Activated T-cell treated with anti-CD3 and anti-CD28 coated beads for 4 hours (primary cell): Measurements from ENCODE around the gene EHD3.

Experiments used
- DNase-seq: peaks from one replicate; pipeline ENCODE4 v3.0.0-alpha.2; 2020

Gene EHD3

DNA sequence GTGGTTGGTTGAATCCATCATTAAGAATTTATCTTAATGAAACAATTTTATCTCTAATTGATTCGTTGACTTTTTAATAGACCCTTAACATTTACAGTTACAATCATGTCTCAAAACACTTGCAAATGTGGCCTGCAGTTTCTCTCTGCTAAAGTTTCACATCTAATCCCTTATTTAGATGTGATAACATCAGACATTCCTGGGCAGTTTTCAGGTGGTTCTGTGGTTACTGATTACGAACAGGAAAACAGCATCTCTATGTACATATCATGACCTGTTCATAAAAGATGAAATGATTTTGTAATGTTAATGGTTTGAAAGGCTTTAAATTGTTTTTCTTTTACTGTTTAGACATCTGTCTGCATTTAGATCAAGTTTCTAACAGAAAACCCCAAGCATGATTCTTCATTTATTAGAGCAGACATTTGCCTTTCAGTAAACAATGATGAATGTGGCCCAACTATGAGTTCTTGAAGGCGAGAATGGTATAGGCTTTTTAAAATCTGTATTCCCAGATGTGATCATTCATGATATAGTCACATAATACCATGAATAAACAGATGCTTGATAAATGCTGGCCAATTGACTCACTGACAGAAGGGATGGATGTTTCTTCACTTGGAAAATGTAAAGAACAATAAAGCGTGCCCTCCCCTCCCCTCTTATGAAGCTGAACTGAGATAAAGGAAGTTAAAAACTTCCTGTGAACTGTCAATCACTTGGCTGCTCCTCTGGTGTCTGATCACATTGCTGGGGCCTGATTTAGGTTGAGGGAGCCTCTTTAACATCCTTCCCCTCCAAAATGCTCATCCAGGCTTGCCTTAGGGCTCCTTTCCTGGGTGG is 20.1 kb upstream of the EHD3 start:
- DNase-seq: no peak

DNA sequence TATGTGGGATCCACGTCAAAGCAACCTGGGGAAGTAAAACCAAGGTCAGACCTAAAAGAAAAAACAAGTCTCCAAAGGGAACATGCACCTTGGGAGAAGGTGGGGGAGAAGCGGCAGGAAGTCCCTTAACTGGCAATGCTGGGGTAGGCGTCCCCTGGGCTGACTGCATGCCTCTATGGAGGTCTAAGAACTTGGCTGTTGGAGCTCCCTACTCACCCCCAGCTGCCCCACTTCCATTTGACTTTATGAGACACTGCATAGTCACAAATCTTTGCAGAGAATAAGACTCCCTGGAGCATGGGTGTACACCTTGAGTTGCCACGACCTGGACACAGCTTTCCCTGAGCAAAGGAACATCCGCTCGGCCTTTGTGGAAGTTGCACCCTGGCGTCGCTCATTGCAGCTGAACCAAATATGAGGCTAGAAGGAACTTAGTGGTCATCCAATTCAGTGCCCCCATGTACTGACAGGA is 19.5 kb upstream of the EHD3 start:
- DNase-seq: no peak

DNA sequence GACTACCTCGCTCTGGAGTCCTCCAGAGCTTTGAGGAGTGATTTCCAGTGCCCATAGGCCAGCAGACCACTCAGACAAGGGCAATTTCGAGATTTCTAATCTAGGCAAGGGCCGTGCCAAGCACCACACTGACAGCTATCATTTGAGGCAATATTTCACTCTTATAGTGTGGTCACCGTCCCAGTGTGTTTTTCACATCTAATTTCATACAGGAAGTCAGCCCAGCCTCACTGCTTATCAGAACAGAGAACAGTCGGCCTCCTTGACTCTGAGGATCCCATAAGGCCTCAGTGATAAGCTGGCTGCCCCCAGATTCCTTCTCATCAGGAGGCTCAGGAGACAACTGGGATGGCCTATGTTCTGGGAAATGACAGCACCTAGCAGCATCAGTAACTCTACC is 17.2 kb upstream of the EHD3 start:
- DNase-seq: no peak

DNA sequence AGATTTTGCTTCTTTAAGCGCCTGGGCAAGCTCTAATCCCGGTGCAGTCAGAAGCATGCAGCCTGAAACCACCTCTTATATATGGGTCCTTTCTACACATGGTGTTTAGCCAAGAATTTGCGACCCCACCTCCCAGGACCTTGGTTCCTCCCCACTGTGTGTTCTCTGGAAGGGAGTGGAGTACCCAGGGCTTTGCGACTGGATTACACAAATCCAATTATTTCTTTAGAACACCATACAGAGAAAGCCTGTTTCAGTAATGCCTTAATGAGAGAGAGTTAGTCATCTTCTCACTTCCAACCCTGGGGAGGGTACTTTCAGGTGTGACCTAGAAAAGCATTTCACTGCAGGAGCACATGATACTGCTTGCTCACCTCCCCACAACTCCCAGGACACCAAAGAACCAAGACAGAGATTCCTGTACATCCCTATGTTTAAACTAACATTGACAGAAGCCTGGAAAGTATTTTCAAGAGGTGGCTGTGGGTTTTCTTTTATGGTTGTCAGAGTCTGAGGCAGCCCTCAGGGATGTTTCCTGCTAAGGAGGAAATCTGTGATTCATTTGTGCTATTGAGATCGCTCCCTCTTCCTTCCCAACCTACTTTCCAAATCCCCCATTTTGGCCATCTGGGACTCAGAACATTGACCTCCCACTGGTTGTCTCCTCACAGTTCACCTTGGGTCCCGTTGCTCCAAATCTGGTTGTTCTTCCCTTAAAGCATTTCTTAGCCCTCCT is 16.3 kb upstream of the EHD3 start, which contains the start of gene CAPN14:
Gene CAPN14, minus strand, starts transcription at position 51 of the 736 bp plus-strand sequence. CDS start 12,068 bp downstream, outside the sequence.
- DNase-seq: no peak

DNA sequence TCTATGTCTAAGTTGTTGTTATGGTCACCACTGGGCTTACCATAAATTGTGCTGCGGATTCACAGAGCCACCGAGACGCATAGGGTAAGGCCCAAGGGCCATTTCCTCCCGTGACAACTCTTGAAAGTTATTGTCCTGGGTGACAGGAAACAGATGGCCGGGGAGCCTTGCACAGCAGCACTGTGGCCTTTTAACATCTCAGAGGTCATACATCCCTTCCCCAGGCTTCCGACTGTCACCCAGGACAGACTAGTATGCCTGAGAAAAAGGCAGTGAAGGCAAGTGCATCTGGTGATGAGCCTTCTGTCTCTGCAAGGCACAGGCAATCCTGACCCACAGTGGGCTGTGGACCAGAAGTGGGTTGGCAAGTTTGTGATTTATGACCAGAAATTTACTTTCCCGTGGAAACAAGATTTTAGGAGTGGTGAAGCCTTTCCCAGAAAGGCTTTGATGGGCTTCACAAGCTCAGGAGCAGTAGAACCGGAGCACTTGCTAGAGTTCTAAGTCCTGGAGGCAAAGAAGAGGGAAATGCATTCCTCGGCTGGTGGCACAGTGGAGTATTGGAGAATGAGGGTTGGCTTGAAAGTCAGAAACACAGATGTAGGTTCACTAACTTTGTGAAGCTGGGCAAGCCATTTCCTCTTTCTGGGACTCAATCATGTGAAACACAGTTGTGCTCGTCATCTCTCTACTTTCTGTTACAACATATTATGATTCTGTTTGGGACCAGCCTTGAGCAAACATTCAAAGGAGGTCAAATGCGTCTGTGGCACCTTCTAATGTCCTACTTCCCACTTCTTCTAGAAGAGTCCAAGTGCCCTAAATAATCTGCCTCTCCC is 14.6 kb upstream of the EHD3 start:
- no peak for DNase-seq

DNA sequence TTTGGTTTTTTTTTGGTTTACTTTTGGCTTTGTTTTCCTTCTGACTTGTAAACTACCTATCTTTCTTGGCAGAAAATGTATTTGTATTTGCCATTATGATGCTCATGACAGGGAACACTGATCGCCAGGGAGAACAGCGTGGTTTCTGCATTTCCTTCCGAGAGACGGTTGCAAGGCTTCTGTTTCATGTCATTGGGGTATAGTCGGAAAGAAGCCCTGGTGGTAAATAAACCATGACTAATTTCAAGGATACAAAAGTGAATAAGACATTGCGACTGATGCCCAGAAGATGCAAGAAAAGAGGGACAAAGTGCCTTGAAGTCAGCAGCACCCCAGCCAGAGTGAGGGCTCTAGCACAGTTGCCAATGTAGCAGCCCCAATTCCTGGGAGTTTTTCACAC is 12.4 kb upstream of the EHD3 start:
- DNase-seq: no peak

DNA sequence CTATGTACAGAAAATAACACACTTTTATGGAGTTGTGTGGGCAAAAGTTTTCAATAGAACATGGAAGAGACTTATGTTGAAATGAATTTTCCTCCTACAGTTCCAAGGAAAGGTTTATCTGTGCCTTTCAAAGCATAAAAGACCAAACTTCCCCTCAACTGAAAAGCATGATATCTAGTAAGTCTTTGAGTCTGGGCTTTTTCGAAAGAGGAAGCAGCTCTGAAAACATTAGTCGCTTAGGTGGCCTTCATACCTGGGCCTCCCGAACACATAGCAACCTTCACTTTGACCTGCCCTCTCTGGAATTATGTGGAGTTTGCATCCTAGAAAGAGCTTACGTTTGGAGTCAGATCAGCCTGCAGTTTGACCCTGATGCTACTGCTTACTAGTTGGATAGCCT is 11.9 kb upstream of the EHD3 start:
- no peak for DNase-seq

DNA sequence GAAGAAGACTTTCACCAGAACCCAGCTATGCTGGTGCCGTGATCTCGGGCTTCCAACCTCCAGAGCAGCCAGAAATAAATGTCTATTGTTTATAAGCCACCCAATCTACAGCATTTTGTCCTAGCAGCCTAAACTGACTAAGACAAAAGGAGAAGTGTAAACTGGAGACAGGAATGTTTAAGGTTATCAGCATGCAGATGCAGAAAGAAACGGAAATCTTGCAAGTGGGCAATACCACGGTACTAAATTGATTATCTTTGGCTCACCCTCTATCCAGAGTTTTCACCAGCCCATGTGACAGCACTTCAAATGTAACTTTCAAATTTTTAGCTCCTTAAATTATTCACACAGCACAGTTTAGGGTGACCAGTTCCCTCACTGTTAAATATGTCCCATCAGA is 10.9 kb upstream of the EHD3 start:
- DNase-seq: no peak

DNA sequence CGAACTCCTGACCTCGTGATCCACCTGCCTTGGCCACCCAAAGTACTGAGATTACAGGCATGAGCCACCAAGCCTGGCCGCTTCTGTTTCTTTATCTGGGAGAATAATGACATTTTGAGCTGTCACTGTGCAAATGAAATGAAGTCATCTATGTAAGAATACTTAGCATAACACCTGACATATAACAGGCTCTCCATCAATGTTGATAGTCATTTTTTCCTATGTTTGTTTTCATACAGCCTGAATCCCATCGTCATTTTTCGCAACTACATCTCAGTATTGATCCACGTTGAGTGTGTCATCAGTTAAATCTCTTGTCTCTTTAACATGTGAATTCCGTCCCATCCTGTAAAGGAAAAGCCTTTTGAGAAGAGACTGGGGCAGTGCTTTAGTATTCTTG is 10.2 kb upstream of the EHD3 start:
- DNase-seq: no peak

DNA sequence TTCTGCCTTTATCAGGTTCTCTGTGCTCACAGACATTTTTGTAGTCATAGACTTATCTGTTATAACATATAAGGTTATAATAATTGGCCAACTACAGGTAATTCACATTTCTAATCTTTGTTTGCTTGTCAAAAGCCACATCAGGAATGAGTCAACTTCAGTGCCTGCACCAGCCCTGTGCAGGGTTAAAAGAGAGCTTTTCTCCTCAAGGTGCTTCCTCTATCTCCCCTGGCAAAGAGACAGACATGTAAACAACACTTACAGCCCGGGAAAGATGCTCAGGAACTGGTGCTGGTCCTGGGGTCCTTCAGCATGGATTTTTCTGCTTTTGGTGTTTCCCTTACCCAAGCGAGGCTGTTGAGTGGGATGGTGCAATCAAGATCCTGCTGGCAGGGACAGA is 7.7 kb upstream of the EHD3 start:
- DNase-seq: no peak

DNA sequence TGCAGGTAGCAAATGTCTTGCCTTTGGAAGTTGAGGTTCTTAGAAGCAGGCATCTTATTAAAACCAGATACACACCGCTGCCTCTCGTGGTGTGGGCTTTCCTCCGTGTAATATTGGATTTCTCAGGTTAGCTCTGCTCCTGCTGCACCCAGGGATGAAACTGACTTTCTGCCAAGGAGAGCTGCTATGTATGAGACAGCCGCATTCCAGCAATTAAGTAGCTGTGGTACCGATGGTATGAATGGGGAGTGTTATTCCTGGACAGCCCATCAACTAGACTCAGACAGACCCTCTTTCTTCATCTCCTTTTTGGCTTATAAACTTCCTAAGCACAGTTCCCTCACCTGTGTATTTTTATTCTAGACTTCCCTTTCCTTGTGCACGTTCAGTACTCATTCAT is 6.8 kb upstream of the EHD3 start:
- no peak for DNase-seq

DNA sequence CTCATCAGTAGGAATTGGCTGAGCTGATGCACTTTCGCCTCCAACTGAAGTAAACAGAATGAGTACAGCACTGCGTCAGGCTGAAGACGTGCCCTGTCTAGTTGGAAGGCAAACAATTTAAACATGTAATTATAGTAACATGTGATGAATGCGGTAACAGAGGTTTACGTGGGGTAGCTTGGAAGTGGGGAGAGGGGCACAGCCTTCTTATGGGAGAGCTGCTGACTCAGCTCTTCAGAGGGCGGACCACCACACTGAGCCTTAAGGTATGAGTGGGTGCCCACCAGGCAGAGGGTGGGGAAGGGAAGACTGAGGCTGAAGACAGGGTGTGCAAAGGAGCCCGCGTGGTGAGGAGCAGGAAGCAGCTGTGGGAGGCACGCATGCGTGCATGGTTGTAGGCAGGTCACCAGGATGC is 6.2 kb upstream of the EHD3 start:
- DNase-seq: no peak

DNA sequence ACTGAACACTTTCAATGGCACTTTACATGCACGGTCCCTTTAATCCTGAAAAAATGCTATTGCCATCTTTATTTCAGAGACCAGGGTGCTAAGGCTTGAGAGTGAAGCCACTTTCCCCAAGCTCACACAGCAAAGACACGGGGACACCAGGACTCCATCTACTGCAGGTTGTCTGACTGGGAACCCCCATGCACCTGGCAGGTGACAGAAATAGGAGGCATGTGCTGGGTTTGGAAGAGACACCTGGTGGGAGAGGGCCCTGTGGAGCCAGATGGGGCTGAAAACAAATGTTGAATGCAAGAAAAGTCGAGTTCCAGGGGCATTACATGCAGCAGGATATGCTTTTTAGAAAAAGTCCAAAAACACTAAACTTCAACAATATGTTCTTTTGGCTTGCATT is 5.2 kb upstream of the EHD3 start:
- DNase-seq: no peak

DNA sequence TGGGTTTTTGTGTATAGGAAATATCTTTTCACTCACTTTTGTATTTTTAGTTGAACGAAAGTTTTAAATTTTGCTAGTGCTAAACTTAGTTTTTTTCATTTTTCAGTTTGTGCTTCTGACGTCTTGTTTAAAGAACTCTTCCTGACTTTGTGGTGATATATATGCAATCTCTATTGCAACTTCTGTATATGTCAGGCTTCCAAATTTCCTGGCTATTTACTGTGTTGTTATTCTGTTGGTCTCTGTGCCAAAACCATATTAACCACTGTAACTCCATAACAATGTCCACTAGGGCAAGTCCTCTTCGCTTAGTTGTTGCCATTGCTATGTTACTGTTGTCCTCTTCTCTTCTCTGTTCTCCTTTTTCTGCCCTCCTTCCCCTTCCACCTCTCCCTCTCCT is 3.2 kb upstream of the EHD3 start:
- no peak for DNase-seq

DNA sequence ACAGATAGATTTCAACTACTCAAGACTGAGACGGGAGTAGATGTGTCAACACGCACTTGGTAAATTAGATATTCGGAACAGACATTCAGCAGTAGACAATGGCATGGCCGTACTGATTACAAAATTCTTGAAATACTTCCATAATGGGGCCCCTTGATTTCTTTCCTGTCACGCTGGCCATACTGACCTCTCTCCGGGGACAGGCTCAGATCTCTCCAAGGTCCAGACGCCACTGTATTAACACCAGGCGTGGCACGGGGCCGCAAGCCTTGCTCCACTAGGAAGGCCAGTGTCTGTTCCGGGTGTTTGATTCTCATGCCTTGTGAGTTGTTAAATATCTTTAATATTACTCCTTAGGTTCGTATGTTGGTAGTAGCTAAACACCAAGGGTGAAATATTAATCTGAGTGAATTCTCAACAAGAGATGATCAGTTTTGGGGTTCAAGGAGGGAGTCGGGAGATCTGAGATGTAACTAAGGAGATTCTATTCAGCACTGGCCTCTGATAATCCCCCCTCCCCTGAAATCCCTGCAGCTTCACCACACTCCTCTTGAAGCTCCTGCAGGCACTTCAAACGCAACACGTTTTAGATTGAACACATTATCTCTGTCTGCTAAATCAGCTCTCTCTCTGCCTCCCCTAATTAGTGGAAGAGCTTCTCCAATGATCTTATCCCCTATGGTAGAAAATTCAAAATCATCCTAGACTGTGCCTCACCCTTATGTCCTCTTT is 2.2 kb upstream of the EHD3 start:
- DNase-seq: no peak

DNA sequence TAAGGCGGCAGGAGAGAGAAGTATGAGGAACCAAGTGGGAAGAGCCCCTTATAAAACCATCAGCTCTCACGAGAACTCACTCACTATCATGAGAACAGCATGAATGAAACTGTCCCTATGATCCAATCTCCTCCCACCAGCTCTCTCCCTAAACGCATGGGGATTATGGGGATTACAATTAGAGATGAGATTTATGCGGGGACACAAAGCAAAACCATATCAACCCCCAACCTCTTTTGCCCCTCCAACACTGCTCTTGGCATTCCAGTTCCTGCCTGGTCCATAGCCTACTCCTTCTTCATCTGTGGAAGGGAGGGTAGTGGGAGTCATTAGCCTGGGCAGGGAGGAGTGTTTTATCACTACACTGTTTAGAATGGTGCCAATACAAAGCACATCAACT is 1.4 kb upstream of the EHD3 start:
- no peak for DNase-seq

DNA sequence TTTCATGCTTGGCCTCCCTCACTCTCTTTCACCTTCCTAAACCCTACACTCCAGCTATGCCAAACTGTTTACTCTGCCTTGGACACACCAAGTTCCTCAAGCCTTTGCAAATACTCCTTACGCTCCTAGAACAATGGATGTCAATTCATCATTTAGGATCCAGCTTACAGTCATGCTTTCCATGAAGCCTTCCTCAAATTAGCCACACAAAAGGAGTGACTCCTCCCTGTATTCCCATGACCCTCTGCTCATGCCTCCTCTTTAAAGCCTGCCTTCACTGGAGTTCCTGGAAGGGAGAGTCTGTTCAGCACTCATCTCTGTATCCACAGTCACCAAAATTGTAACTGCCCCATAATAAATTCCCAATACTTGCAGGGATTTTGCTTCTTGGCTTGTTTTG is 721 bp upstream of the EHD3 start:
- DNase-seq: no peak

DNA sequence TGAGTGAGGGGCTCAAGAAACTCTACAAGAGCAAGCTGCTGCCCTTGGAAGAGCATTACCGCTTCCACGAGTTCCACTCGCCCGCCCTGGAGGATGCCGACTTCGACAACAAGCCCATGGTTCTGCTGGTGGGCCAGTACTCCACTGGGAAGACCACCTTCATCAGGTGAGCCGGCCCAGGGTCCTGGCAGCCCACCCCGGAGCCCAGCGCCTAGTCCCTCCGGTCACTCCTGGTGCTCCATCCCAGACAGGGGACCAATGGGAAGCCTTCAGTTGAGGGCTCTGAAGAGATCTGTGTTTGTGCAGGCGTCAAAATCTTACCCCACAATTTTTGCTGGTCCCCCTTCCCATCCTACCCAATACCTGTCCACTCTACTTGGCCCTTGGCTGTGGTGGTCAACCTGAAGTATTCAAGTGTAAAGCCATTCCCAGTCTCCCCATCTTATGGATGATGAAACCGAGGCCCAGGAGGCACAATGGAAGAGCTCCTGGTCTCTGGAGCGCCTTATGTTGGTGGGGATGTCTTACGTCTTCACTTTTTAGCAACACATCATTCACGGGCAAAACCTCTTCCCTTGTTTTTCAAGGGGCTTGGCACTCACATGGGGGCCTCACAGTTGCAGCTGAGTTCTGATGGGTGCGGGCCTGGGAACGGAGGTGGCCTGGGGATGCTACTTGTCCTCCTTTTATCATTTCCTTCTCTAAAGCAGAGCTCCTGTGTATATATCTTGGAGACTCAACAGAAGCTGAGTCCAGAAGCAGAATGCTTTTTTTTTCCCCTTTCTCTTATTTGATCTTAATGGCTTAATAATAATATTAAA is 941 bp downstream of the EHD3 start:
- DNase-seq: no peak

DNA sequence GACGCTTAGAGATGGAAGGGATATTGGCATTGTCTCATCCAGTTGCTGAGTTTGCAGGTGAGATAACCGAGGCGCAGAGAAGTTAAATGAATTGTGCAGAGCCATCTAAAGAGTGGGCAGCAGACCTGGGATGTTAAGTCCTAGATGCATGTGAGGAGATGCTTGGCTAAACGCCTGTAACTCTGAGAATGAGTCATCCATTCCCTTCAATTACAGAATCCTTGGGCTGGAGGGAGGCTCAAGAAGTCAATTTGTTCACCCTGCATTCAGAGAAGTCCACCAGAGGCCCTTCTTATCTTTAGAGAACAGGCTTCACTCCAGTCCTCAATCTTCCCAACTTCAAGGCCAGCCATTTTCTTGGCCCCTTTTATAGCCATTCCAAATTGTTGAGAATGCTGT is 1.6 kb downstream of the EHD3 start:
- DNase-seq: no peak

DNA sequence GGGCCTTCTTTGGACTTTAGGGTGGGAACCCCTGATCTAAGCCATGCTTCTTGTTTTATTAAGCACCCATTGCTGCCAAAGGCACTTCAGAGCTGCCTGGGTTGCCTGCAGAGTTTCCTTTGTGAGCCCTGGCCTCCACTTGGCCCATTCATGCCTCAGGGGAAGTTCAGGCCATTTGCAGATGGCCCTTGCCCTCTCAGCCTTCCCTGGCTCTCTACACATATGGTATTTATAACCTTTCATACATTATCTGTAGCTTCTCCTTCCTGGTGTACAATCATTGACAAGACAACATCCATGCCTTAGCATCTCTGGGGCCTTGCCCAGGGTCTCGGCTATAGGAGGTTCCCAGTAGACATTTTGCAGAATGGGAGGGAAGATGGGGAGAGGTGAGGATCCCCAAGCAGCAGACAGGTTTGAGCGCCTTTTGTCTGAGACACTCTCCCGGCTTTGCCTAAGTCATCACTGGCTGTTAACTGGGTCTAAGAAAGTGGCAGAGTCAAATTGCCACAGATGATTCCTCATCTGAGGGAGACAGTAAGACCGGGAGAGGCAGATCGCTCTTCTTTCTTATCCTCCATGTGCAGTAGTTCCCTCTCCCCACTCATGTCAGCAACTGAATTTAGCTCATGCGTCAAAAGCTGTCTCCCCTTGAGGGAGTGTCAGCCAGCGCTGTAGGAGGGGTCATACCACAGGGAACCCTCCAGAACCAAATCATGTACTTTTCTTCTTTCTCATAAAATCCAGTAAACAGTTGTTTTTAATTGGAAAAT is 2.7 kb downstream of the EHD3 start:
- DNase-seq: no peak
